ENCODE measurements around the gene CLIC2.
A peak's percentile ranks its signal among the peaks of the same experiment; 100 is the strongest.
"Not testable (repeated sequence)": the region's sequence is repeated elsewhere in the genome, so short reads cannot be mapped to it uniquely, and the experiment has no call there.

The CLIC2 gene

GRCh38 chrX:155334486-155335336, at the start of gene CLIC2:
Gene CLIC2, minus strand, starts transcription at chrX:155334614. Its CDS starts 187 bp downstream, at chrX:155334427.
- H3K4me1 ChIP-seq: no peaks in the 10 kb centered on the region
- H3K4me2 ChIP-seq (ENCODE audit: low read length): no peak within 1 kb of the TSS
- H3K79me2 ChIP-seq: no peaks in the 10 kb centered on the region
- no peak within 1 kb of the TSS for H2AFZ ChIP-seq
- TF ChIP-seq, protein P1, sequence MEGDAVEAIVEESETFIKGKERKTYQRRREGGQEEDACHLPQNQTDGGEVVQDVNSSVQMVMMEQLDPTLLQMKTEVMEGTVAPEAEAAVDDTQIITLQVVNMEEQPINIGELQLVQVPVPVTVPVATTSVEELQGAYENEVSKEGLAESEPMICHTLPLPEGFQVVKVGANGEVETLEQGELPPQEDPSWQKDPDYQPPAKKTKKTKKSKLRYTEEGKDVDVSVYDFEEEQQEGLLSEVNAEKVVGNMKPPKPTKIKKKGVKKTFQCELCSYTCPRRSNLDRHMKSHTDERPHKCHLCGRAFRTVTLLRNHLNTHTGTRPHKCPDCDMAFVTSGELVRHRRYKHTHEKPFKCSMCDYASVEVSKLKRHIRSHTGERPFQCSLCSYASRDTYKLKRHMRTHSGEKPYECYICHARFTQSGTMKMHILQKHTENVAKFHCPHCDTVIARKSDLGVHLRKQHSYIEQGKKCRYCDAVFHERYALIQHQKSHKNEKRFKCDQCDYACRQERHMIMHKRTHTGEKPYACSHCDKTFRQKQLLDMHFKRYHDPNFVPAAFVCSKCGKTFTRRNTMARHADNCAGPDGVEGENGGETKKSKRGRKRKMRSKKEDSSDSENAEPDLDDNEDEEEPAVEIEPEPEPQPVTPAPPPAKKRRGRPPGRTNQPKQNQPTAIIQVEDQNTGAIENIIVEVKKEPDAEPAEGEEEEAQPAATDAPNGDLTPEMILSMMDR (IDR thresholded peaks at IDR 0.05): no peak
- no peaks in the 10 kb centered on the region for H3K9me3 ChIP-seq (ENCODE audit: control insufficient read depth, low read length)
- peak within 1 kb of the TSS; percentile 27 for H3K4me3 ChIP-seq (ENCODE audit: low read depth, low read length)
- H3K9ac ChIP-seq: no peak within 1 kb of the TSS
- peak within 1 kb of the TSS; percentile 29 for H3K27ac ChIP-seq
- H3K36me3 ChIP-seq (ENCODE audit: control insufficient read depth, insufficient read depth, low read length): no peaks in the 10 kb centered on the region
- H3K27me3 ChIP-seq (ENCODE audit: control insufficient read depth, insufficient read depth, low read length): no peaks in the 10 kb centered on the region

DNA sequence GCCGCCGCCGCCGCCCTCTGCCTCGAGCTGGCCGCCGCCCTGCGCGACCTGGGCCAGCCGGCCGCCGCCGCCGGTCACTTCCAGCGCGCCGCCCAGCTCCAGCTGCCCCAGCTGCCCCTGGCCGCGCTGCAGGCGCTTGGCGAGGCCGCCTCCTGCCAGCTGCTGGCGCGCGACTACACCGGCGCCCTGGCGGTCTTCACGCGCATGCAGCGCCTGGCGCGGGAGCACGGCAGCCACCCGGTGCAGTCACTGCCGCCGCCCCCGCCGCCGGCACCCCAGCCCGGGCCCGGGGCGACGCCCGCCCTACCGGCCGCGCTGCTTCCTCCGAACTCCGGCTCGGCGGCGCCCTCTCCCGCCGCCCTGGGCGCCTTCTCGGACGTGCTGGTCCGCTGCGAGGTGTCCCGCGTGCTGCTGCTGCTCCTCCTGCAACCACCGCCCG, 48.1 kb upstream of the CLIC2 start:
- H3K4me2 ChIP-seq (ENCODE audit: low read length); H3K36me3 ChIP-seq (ENCODE audit: control insufficient read depth, insufficient read depth, low read length); H2AFZ ChIP-seq; H3K4me1 ChIP-seq; H3K9me3 ChIP-seq (ENCODE audit: control insufficient read depth, low read length); H3K79me2 ChIP-seq; H3K27ac ChIP-seq; H3K4me3 ChIP-seq (ENCODE audit: low read depth, low read length); H3K27me3 ChIP-seq (ENCODE audit: control insufficient read depth, insufficient read depth, low read length); H3K9ac ChIP-seq: not testable (repeated sequence)

- H3K4me2 ChIP-seq (ENCODE audit: low read length); H3K27ac ChIP-seq; H3K79me2 ChIP-seq; H3K4me3 ChIP-seq (ENCODE audit: low read depth, low read length); H3K9me3 ChIP-seq (ENCODE audit: control insufficient read depth, low read length); H3K4me1 ChIP-seq; H3K36me3 ChIP-seq (ENCODE audit: control insufficient read depth, insufficient read depth, low read length); H3K9ac ChIP-seq; H3K27me3 ChIP-seq (ENCODE audit: control insufficient read depth, insufficient read depth, low read length); H2AFZ ChIP-seq: not testable (repeated sequence)
Measured at GRCh38 chrX:155381843-155382528, 47.6 kb upstream of the CLIC2 start, which contains the start of gene F8A2. Gene F8A2, plus strand, starts transcription at chrX:155382095. Its CDS starts 20 bp downstream, at chrX:155382115.

DNA sequence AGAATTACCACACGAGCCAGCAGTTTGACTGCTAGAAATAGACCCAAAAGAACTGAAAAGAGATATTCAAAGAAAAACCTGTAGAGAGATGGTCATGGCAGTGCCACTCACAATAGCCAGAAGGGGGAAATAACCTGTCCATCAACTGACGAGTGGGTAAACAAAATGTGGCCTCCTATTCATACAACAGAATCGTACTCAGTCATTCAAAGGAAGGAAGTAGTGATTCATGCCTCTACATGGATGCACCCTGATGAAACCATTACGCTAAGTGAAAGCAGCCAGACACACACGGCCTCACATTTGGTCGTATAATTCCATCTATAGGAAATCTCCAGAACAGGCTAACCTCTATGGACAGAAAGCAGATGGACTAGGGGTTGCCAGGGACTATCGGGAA, 45.4 kb upstream of the CLIC2 start:
- not testable (repeated sequence) for H2AFZ ChIP-seq; H3K9me3 ChIP-seq (ENCODE audit: control insufficient read depth, low read length); H3K4me2 ChIP-seq (ENCODE audit: low read length); H3K27ac ChIP-seq; H3K4me1 ChIP-seq; H3K9ac ChIP-seq; H3K4me3 ChIP-seq (ENCODE audit: low read depth, low read length); H3K36me3 ChIP-seq (ENCODE audit: control insufficient read depth, insufficient read depth, low read length); H3K79me2 ChIP-seq; H3K27me3 ChIP-seq (ENCODE audit: control insufficient read depth, insufficient read depth, low read length)

GRCh38 chrX:155373777-155374458, 39.5 kb upstream of the CLIC2 start:
- H2AFZ ChIP-seq; H3K4me2 ChIP-seq (ENCODE audit: low read length); H3K4me1 ChIP-seq: not testable (repeated sequence)

GRCh38 chrX:155363712-155364111, 29.3 kb upstream of the CLIC2 start:
- not testable (repeated sequence) for H3K4me3 ChIP-seq (ENCODE audit: low read depth, low read length); H3K27me3 ChIP-seq (ENCODE audit: control insufficient read depth, insufficient read depth, low read length); H3K9me3 ChIP-seq (ENCODE audit: control insufficient read depth, low read length); H2AFZ ChIP-seq; H3K4me1 ChIP-seq; H3K9ac ChIP-seq; H3K27ac ChIP-seq; H3K36me3 ChIP-seq (ENCODE audit: control insufficient read depth, insufficient read depth, low read length); H3K79me2 ChIP-seq; H3K4me2 ChIP-seq (ENCODE audit: low read length)

More at GRCh38 chrX:155373777-155374458, 39.5 kb upstream of the CLIC2 start:
- not testable (repeated sequence) for H3K27ac ChIP-seq; H3K27me3 ChIP-seq (ENCODE audit: control insufficient read depth, insufficient read depth, low read length); H3K36me3 ChIP-seq (ENCODE audit: control insufficient read depth, insufficient read depth, low read length); H3K9ac ChIP-seq; H3K9me3 ChIP-seq (ENCODE audit: control insufficient read depth, low read length); H3K4me3 ChIP-seq (ENCODE audit: low read depth, low read length); H3K79me2 ChIP-seq

DNA sequence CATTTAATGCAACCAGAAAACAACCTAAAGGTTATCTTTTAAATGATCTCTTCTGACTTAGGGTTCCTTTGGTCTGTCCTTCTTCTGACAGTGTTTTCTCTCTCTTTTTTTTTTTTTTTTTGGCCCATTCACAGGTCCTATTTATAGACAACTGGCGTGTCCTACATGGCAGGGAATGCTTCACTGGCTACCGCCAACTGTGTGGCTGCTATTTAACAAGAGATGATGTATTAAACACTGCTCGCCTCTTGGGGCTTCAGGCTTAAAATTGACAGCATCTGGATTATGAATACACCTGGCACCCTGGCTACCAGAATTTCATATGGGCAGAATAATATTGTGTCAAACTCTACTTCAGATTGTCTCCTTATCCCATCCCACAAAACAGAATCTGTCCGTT, 15.0 kb upstream of the CLIC2 start:
- not testable (repeated sequence) for H3K9me3 ChIP-seq (ENCODE audit: control insufficient read depth, low read length); H3K4me2 ChIP-seq (ENCODE audit: low read length); H3K9ac ChIP-seq; H3K4me1 ChIP-seq; H3K79me2 ChIP-seq; H3K27ac ChIP-seq; H3K36me3 ChIP-seq (ENCODE audit: control insufficient read depth, insufficient read depth, low read length); H3K27me3 ChIP-seq (ENCODE audit: control insufficient read depth, insufficient read depth, low read length); H3K4me3 ChIP-seq (ENCODE audit: low read depth, low read length); H2AFZ ChIP-seq

DNA sequence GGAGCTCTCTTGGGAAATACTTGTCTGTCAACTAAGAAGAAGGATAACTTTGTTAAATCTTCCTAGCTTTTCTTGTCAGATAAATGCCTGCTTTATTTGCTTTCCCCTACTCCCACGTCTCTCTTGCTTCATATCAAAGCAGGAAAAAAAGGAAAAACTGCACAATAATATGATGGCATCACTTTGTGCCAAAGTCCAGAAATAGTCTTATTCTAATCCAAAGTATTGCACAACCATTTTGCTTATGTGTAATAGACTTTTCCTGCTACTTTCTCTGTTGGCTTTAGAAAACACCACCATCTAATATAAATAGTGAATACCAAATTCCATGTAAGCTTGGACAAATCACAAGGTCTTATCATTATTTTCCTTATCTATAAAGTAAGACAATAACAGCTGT, 11.3 kb upstream of the CLIC2 start:
- not testable (repeated sequence) for H3K9ac ChIP-seq; H3K9me3 ChIP-seq (ENCODE audit: control insufficient read depth, low read length); H3K4me1 ChIP-seq; H3K79me2 ChIP-seq; H3K36me3 ChIP-seq (ENCODE audit: control insufficient read depth, insufficient read depth, low read length); H3K27ac ChIP-seq; H3K4me2 ChIP-seq (ENCODE audit: low read length); H2AFZ ChIP-seq; H3K4me3 ChIP-seq (ENCODE audit: low read depth, low read length); H3K27me3 ChIP-seq (ENCODE audit: control insufficient read depth, insufficient read depth, low read length)

GRCh38 chrX:155335337-155335712, 911 bp upstream of the CLIC2 start:
- H3K27me3 ChIP-seq (ENCODE audit: control insufficient read depth, insufficient read depth, low read length); H3K4me2 ChIP-seq (ENCODE audit: low read length); H2AFZ ChIP-seq; H3K9ac ChIP-seq; H3K36me3 ChIP-seq (ENCODE audit: control insufficient read depth, insufficient read depth, low read length); H3K27ac ChIP-seq; H3K79me2 ChIP-seq; H3K4me1 ChIP-seq; H3K4me3 ChIP-seq (ENCODE audit: low read depth, low read length); H3K9me3 ChIP-seq (ENCODE audit: control insufficient read depth, low read length): not testable (repeated sequence)

Data from parathyroid adenoma (tissue), 2 donors.